Measurements from ENCODE around the gene KRT7.

The KRT7 gene

DNA sequence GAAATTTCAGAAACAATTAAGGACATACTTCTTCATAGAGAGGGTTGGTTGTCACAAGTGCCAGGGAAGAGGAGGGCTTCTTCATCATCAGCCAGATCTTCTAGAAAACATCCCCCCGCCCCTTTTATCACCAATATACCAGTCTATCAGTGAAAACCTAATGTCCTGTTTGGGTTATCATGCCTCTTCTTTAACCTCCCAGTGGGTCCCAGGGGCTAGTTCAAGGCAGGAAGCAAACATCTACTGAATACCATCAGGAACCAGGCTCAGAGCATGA lies 28.1 kb downstream of the KRT7 start:
- no peaks in the 10 kb centered on the region for H3K36me3 ChIP-seq (ENCODE audit: control insufficient read depth in 2 of 2, insufficient read depth in 2 of 2, low read length in 2 of 2)
- peaks cover 23 to 28% of the 10 kb centered on the region in 2 donors for H3K27me3 ChIP-seq (ENCODE audit: control insufficient read depth in 1 of 2, insufficient read depth in 2 of 2, low read length in 2 of 2)
- no peak overlapping the region for H3K27ac ChIP-seq (ENCODE audit: low read length)
- no peaks in the 10 kb centered on the region for H3K9me3 ChIP-seq (ENCODE audit: control insufficient read depth in 2 of 2, low read length in 2 of 2)
- H3K4me3 ChIP-seq (ENCODE audit: low read length in 2 of 2): no peak overlapping the region
- H3K4me1 ChIP-seq (ENCODE audit: control insufficient read depth, insufficient read depth, low read length): peaks cover 9% of the 10 kb centered on the region
- no peak overlapping the region for H3K9ac ChIP-seq (ENCODE audit: low read length in 2 of 2)

DNA sequence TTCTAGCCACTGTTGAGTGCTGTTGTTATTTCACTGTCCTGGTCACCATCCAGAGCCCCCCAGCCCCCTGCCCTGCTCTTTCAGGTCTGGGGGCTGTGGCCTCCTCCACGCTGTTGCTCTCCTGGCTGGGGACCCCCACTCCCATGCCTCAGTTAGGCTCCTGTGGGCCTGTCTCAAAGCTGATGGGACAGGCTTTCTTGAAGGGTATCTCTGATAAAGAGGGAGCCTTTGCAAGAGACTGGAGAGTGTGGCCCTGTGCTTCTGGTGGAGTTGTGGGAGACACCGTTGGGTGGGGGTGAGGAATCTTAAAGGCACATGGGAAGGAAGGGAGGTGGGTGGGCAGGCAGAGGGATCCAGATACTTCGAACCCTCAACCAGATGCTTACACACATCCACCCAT lies 29.2 kb downstream of the KRT7 start:
- Histone ChIP-seq H3K36me3 (ENCODE audit: control insufficient read depth in 2 of 2, insufficient read depth in 2 of 2, low read length in 2 of 2) (no peaks in the 10 kb centered on the region), H3K9ac (ENCODE audit: low read length in 2 of 2) (no peak overlapping the region), H3K4me3 (ENCODE audit: low read length in 2 of 2) (no peak overlapping the region), H3K27ac (ENCODE audit: low read length) (no peak overlapping the region), H3K27me3 (ENCODE audit: control insufficient read depth in 1 of 2, insufficient read depth in 2 of 2, low read length in 2 of 2) (peaks cover 13 to 19% of the 10 kb centered on the region in 2 donors), H3K4me1 (ENCODE audit: control insufficient read depth, insufficient read depth, low read length) (peaks cover 9% of the 10 kb centered on the region), H3K9me3 (ENCODE audit: control insufficient read depth in 2 of 2, low read length in 2 of 2) (no peaks in the 10 kb centered on the region)

DNA sequence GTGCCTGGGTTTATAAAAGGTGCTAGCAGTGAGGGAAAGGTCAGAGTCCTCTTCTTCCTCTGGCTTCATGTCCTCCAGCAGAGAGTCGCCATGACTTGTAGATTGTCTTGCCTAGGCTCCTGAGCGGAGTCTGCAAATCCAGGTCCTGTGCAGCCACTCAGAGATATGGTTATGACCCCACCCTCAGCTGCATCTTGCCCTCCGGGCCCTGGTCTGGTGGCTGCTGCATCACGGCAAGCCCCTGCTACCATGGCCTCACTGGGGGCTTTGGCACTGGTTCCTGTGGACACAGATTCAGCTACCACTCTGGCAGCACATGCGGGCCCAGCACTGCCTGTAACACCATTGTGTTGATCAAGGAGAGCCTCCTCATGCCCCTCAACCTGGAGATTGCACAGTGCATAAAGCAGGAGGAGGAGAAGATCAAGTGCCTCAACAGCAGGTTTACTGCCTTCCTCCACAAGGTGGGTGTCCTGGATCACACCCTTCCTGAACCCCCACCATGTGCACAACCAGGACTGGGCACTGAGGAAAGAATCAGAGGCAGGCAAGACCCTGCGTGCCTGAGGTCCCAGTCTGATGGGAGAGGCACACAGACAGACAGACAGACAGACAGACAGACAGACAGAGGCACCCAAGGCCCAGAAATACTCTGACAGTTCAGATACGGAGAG lies 30.9 kb downstream of the KRT7 start:
- Histone ChIP-seq H3K9ac (ENCODE audit: low read length in 2 of 2) (no peak overlapping the region), H3K4me1 (ENCODE audit: control insufficient read depth, insufficient read depth, low read length) (peaks cover 2% of the 10 kb centered on the region), H3K27ac (ENCODE audit: low read length) (no peak overlapping the region), H3K27me3 (ENCODE audit: control insufficient read depth in 1 of 2, insufficient read depth in 2 of 2, low read length in 2 of 2) (peaks cover 3 to 8% of the 10 kb centered on the region in 2 donors), H3K4me3 (ENCODE audit: low read length in 2 of 2) (no peak overlapping the region), H3K9me3 (ENCODE audit: control insufficient read depth in 2 of 2, low read length in 2 of 2) (no peaks in the 10 kb centered on the region), H3K36me3 (ENCODE audit: control insufficient read depth in 2 of 2, insufficient read depth in 2 of 2, low read length in 2 of 2) (no peaks in the 10 kb centered on the region)

DNA sequence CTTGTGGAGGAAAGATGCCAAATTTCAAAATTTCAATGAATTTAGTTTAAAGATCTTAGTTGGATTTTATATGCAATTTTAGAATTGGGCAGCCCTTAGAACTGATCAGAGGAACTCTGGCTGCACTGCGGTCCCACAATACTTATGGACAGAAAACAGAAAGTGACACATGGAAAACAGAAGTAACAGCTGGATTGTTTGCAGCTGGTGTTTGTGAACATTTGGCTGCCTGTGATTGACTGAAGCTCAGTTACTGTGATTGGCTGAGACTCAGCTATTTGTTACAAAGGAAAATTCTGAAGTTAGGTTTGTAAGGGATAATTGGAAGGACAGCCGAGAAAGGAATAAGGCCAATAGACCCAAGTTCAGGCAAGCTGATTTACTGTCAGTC lies 31.4 kb downstream of the KRT7 start:
- Histone ChIP-seq H3K27me3 (ENCODE audit: control insufficient read depth in 1 of 2, insufficient read depth in 2 of 2, low read length in 2 of 2) (peaks cover 0 to 4% of the 10 kb centered on the region in 2 donors), H3K4me3 (ENCODE audit: low read length in 2 of 2) (no peak overlapping the region), H3K4me1 (ENCODE audit: control insufficient read depth, insufficient read depth, low read length) (peaks cover 2% of the 10 kb centered on the region), H3K9ac (ENCODE audit: low read length in 2 of 2) (no peak overlapping the region), H3K27ac (ENCODE audit: low read length) (no peak overlapping the region), H3K9me3 (ENCODE audit: control insufficient read depth in 2 of 2, low read length in 2 of 2) (no peaks in the 10 kb centered on the region), H3K36me3 (ENCODE audit: control insufficient read depth in 2 of 2, insufficient read depth in 2 of 2, low read length in 2 of 2) (no peaks in the 10 kb centered on the region)

DNA sequence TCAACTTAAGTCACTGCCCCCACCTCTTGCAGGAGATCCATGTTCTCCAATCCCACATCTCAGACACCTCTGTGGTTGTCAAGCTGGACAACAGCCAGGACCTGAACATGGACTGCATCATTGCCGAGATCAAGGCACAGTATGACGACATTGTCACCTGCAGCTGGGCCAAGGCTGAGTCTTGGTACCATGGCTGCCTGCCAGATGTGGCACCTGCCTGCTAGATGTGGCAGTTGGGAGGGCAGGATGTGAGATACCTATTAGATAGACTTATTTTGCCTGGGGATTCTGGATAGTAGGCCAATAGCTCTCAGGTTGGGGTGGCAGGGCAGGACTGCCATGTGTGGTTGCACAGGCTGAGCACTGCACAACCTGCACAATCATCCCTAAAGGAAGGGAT lies 33.5 kb downstream of the KRT7 start:
- Histone ChIP-seq H3K4me1 (ENCODE audit: control insufficient read depth, insufficient read depth, low read length) (peaks cover 2% of the 10 kb centered on the region), H3K9me3 (ENCODE audit: control insufficient read depth in 2 of 2, low read length in 2 of 2) (no peaks in the 10 kb centered on the region), H3K4me3 (ENCODE audit: low read length in 2 of 2) (no peak overlapping the region), H3K27ac (ENCODE audit: low read length) (no peak overlapping the region), H3K27me3 (ENCODE audit: control insufficient read depth in 1 of 2, insufficient read depth in 2 of 2, low read length in 2 of 2) (peaks cover 2 to 8% of the 10 kb centered on the region in 2 donors), H3K9ac (ENCODE audit: low read length in 2 of 2) (no peak overlapping the region), H3K36me3 (ENCODE audit: control insufficient read depth in 2 of 2, insufficient read depth in 2 of 2, low read length in 2 of 2) (no peaks in the 10 kb centered on the region)

DNA sequence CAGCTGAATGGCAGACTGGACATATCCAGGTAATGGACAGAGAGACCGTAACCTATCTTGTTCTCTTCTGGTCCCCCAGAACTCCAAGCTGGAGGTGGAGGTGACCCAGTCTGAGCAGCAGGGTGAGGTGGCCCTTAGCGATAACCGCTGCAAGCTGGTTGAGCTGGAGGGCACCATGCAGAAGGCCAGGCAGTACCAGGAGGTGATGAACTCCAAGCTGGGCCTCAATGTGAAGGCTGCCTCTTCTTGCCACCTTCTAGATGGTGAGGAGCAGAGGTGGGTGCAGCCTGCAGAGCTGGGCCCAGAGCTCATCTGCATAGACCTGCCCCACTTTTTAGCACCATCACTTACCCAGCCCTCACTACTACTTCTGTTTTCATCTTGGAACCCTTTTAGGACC lies 34.2 kb downstream of the KRT7 start:
- H3K9me3 ChIP-seq (ENCODE audit: control insufficient read depth in 2 of 2, low read length in 2 of 2): no peaks in the 10 kb centered on the region
- H3K36me3 ChIP-seq (ENCODE audit: control insufficient read depth in 2 of 2, insufficient read depth in 2 of 2, low read length in 2 of 2): no peaks in the 10 kb centered on the region
- peaks cover 2% of the 10 kb centered on the region for H3K4me1 ChIP-seq (ENCODE audit: control insufficient read depth, insufficient read depth, low read length)
- peaks cover 2 to 5% of the 10 kb centered on the region in 2 donors for H3K27me3 ChIP-seq (ENCODE audit: control insufficient read depth in 1 of 2, insufficient read depth in 2 of 2, low read length in 2 of 2)
- no peak overlapping the region for H3K4me3 ChIP-seq (ENCODE audit: low read length in 2 of 2)
- H3K27ac ChIP-seq (ENCODE audit: low read length): no peak overlapping the region
- no peak overlapping the region for H3K9ac ChIP-seq (ENCODE audit: low read length in 2 of 2)

DNA sequence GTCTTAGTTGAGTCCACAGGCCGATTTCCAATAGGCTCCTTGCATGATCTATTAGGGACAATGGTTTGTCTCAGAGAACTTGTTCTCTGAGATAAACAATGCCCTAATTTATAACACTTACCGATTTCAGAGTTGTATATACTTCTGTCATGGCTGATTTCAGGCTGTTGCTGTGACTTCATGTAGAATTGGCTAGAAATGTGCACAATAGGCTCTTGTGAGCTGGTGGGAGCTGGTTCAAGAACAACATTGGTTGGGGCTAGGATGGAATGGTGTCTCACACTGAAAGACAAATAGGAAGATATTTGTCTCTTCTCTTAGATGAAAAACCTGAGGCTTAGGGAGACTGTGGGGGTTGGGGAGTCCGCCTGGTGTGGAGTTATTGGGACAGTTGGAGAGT lies 34.7 kb downstream of the KRT7 start:
- peaks cover 2 to 5% of the 10 kb centered on the region in 2 donors for H3K27me3 ChIP-seq (ENCODE audit: control insufficient read depth in 1 of 2, insufficient read depth in 2 of 2, low read length in 2 of 2)
- no peak overlapping the region for H3K27ac ChIP-seq (ENCODE audit: low read length)
- H3K4me3 ChIP-seq (ENCODE audit: low read length in 2 of 2): no peak overlapping the region
- no peak overlapping the region for H3K9ac ChIP-seq (ENCODE audit: low read length in 2 of 2)
- peaks cover 2% of the 10 kb centered on the region for H3K4me1 ChIP-seq (ENCODE audit: control insufficient read depth, insufficient read depth, low read length)
- H3K36me3 ChIP-seq (ENCODE audit: control insufficient read depth in 2 of 2, insufficient read depth in 2 of 2, low read length in 2 of 2): no peaks in the 10 kb centered on the region
- no peaks in the 10 kb centered on the region for H3K9me3 ChIP-seq (ENCODE audit: control insufficient read depth in 2 of 2, low read length in 2 of 2)

DNA sequence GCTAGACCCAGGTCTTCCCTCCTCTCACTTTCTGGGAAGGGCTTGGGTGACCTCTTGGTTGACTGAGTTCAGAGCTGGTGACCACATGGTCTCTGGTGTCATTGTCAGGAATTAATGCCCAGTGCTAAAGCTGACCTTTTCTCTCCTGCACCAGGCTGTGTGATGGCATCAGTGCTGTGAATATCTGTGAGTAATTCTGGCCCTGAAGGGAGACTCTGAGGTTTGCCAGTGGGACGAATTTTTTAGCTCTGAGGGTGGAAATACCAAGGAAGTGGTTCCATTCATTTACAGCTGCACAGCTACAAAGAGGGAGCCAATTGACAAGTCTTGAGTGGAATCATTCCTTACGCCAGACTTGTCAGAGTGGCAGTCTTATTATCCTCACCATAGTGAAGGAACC lies 35.2 kb downstream of the KRT7 start:
- Histone ChIP-seq H3K4me1 (ENCODE audit: control insufficient read depth, insufficient read depth, low read length) (peaks cover 2% of the 10 kb centered on the region), H3K27ac (ENCODE audit: low read length) (no peak overlapping the region), H3K36me3 (ENCODE audit: control insufficient read depth in 2 of 2, insufficient read depth in 2 of 2, low read length in 2 of 2) (no peaks in the 10 kb centered on the region), H3K9me3 (ENCODE audit: control insufficient read depth in 2 of 2, low read length in 2 of 2) (no peaks in the 10 kb centered on the region), H3K27me3 (ENCODE audit: control insufficient read depth in 1 of 2, insufficient read depth in 2 of 2, low read length in 2 of 2) (peaks cover 2 to 5% of the 10 kb centered on the region in 2 donors), H3K4me3 (ENCODE audit: low read length in 2 of 2) (no peak overlapping the region), H3K9ac (ENCODE audit: low read length in 2 of 2) (no peak overlapping the region)

DNA sequence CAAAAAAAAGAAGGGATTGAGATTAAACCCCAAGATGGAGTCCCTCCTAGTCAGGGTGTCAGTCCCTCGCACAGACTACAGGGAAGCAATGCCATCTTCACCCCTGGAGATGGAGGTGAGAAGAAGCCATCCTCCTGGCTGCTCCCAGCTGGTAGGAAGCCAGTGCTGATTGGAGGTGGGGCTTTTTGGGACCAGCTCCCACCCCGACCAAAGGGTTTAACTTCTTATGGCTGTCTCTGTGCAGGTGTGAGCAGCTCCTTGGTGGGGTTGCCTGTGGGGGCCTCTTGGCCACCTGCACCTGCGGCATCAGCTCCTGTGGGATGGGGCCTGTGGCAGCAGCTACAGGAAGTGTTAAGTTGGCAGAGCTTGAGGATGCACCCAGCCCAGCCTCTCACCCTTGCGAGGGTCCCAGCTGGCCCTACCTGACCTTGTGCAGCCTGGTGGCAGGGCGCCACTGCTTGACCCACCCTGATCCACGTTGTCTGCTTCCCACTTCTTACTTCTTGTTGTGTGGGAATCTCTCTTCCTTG lies 37.6 kb downstream of the KRT7 start:
- H3K36me3 ChIP-seq (ENCODE audit: control insufficient read depth in 2 of 2, insufficient read depth in 2 of 2, low read length in 2 of 2): no peaks in the 10 kb centered on the region
- H3K27ac ChIP-seq (ENCODE audit: low read length): no peak overlapping the region
- H3K9ac ChIP-seq (ENCODE audit: low read length in 2 of 2): no peak overlapping the region
- peaks cover 5% of the 10 kb centered on the region in 2 donors for H3K27me3 ChIP-seq (ENCODE audit: control insufficient read depth in 1 of 2, insufficient read depth in 2 of 2, low read length in 2 of 2)
- H3K4me1 ChIP-seq (ENCODE audit: control insufficient read depth, insufficient read depth, low read length): no peaks in the 10 kb centered on the region
- no peaks in the 10 kb centered on the region for H3K9me3 ChIP-seq (ENCODE audit: control insufficient read depth in 2 of 2, low read length in 2 of 2)
- no peak overlapping the region for H3K4me3 ChIP-seq (ENCODE audit: low read length in 2 of 2)

DNA sequence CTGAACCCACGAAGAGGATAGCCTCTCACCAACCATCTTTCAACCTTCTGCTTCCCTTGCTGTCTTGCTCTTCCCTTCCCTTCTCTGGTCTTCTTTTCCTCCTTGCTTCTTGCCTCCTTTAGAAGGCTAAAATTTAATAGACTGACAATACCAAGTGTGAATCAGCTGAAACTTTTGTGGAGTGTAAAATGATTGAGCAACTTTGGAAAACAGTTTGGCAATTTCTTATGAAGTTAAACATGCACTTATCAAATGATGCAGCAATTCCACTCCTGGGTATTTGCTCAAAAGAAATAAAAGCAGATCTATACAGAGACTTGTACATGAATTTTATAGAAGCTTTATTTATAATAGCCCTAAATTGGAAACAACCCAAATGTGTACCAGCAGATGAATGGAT lies 38.1 kb downstream of the KRT7 start:
- Histone ChIP-seq H3K9me3 (ENCODE audit: control insufficient read depth in 2 of 2, low read length in 2 of 2) (no peaks in the 10 kb centered on the region), H3K27ac (ENCODE audit: low read length) (no peak overlapping the region), H3K27me3 (ENCODE audit: control insufficient read depth in 1 of 2, insufficient read depth in 2 of 2, low read length in 2 of 2) (peaks cover 5% of the 10 kb centered on the region in 2 donors), H3K4me3 (ENCODE audit: low read length in 2 of 2) (no peak overlapping the region), H3K4me1 (ENCODE audit: control insufficient read depth, insufficient read depth, low read length) (no peaks in the 10 kb centered on the region), H3K36me3 (ENCODE audit: control insufficient read depth in 2 of 2, insufficient read depth in 2 of 2, low read length in 2 of 2) (no peaks in the 10 kb centered on the region), H3K9ac (ENCODE audit: low read length in 2 of 2) (no peak overlapping the region)

DNA sequence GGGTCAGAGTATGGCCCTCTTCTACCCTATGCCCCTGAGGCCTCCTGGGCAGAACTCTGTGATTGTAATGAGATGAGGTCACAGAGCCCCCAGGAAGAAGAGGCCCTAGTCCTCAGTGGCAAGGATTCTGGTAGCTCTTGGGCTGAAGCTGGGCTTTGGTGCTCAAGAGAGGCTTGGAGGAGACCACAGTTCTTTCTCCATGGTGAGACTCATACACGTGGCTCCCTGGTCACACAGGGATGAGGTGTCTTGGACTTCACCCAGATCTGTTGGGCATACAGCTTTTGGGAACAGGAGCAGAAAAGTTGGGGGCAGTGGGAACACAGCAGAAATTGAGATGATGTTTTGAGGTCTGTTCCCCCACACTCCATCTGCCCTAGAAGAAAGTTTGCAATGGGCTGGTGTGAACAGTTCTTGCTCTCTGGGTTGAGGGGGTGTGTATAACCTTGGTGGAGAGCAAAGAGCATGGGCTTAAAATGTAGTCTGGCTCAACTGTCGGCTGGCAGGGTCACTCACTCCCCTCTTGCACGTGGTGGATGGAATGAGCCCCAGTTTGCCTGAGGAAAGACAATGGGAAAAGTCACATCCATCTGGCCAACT lies 41.6 kb downstream of the KRT7 start, which contains the start of gene KRT86:
Gene KRT86, plus strand, starts transcription at position 125 of the 600 bp plus-strand sequence. CDS start 27,272 bp downstream, outside the sequence.
- Histone ChIP-seq H3K4me1 (ENCODE audit: control insufficient read depth, insufficient read depth, low read length) (peaks cover 12% of the 10 kb centered on the region), H3K4me3 (ENCODE audit: low read length in 2 of 2) (no peak within 1 kb of the TSS), H3K27ac (ENCODE audit: low read length) (no peak within 1 kb of the TSS), H3K9ac (ENCODE audit: low read length in 2 of 2) (no peak within 1 kb of the TSS), H3K27me3 (ENCODE audit: control insufficient read depth in 1 of 2, insufficient read depth in 2 of 2, low read length in 2 of 2) (peaks cover 3 to 5% of the 10 kb centered on the region in 2 donors), H3K36me3 (ENCODE audit: control insufficient read depth in 2 of 2, insufficient read depth in 2 of 2, low read length in 2 of 2) (no peaks in the 10 kb centered on the region), H3K9me3 (ENCODE audit: control insufficient read depth in 2 of 2, low read length in 2 of 2) (no peaks in the 10 kb centered on the region)

Data from stomach smooth muscle (tissue), 2 donors.